ENCODE results near the gene BTF3.

DNA sequence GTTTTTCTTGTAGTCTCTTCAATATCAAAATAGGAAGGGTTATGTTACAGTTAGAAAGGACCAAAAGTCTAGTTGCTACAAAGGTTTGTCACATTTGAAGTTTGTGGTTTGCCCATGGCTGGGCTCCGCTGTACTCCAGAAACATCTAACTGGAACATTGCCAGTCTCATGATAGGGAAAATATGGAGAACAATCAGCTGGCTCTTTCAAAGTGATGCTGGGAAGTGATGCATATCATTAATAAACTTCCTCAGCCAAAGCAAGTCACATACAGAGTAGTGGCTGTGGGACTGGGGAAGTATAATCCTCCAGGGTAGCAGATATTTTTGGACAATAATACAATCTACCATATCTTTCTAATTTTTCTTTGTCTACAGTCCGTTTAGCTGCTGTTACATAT, 8.8 kb downstream of the BTF3 start:
- TF ChIP-seq EP300 (IDR thresholded peaks at IDR 0.05), result no peak
- TF ChIP-seq, protein P1, sequence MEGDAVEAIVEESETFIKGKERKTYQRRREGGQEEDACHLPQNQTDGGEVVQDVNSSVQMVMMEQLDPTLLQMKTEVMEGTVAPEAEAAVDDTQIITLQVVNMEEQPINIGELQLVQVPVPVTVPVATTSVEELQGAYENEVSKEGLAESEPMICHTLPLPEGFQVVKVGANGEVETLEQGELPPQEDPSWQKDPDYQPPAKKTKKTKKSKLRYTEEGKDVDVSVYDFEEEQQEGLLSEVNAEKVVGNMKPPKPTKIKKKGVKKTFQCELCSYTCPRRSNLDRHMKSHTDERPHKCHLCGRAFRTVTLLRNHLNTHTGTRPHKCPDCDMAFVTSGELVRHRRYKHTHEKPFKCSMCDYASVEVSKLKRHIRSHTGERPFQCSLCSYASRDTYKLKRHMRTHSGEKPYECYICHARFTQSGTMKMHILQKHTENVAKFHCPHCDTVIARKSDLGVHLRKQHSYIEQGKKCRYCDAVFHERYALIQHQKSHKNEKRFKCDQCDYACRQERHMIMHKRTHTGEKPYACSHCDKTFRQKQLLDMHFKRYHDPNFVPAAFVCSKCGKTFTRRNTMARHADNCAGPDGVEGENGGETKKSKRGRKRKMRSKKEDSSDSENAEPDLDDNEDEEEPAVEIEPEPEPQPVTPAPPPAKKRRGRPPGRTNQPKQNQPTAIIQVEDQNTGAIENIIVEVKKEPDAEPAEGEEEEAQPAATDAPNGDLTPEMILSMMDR (IDR thresholded peaks at IDR 0.05), result no peak
- TF ChIP-seq POLR2A (IDR thresholded peaks at IDR 0.05), result no peak
